Adipose tissue (tissue), 3 donors: ENCODE measurements around the gene SPTBN5. TPM values are rescaled to one million over a fixed set of nuclear protein-coding genes. Genes with fewer than 3 reads are reported as not detected.

Source experiments
- H3K27ac ChIP-seq: one replicate; pipeline ENCODE4 v1.5.1; 2013; ENCODE audit warnings: low read depth, low read length
- WGBS, 3 donors: extraction: QIAGEN DNeasy Blood & Tissue Kit; methylation state at CpG; one replicate each; pipeline ENCODE4 v1.1.7; 2013; 5-methylcytosine and 5-hydroxymethylcytosine counted together
- polyA plus RNA-seq, 3 donors: library from polyadenylated mRNA; stranded (reverse); fragments of 200-250 nt; gene quantifications; one replicate each; pipeline ENCODE4 v1.2.3, GENCODE V29; 2013
- donor health status: healthy with polysubstance abuse.
- donor health status: Bipolar disorder and iron deficiency.
- donor health status: healthy.

The SPTBN5 gene
- polyA plus RNA-seq, 3 donors, result 0.58 to 3.0 (median 1.9) TPM

- no peak overlapping the region for H3K27ac ChIP-seq
- 56 to 68% (median 58%) methylated on average over 13 to 15 of the region's 15 CpGs for WGBS, 3 donors
These were observed 33.6 kb downstream of the SPTBN5 start for GRCh38 chr15:41860049-41860828.

GRCh38 chr15:41858756-41859155, 35.1 kb downstream of the SPTBN5 start:
- whole genome bisulfite sequencing, 3 donors, result 85 to 88% (median 87%) methylated on average over 10 to 15 of the region's 15 CpGs
- H3K27ac ChIP-seq, result no peak overlapping the region

GRCh38 chr15:41857316-41857715, 36.5 kb downstream of the SPTBN5 start:
- WGBS, 3 donors, result 87 to 95% (median 88%) methylated on average over 9 of the region's 9 CpGs
- no peak overlapping the region for H3K27ac ChIP-seq

GRCh38 chr15:41856716-41857115, 37.1 kb downstream of the SPTBN5 start:
- no peak overlapping the region for H3K27ac ChIP-seq
- WGBS, 3 donors, result 89 to 96% (median 94%) methylated on average over 12 of the region's 12 CpGs

- H3K27ac ChIP-seq, result no peak overlapping the region
- 92 to 94% (median 93%) methylated on average over 16 to 17 of the region's 17 CpGs for WGBS, 3 donors
These were observed 37.6 kb downstream of the SPTBN5 start for GRCh38 chr15:41856262-41856661.

GRCh38 chr15:41855261-41855961, 38.4 kb downstream of the SPTBN5 start:
- WGBS, 3 donors, result 79 to 83% (median 82%) methylated on average over 28 to 30 of the region's 30 CpGs

GRCh38 chr15:41854443-41854842, 39.4 kb downstream of the SPTBN5 start:
- H3K27ac ChIP-seq, result no peak overlapping the region
- 73 to 94% (median 89%) methylated on average over 9 of the region's 9 CpGs for WGBS, 3 donors

More at GRCh38 chr15:41855261-41855961, 38.4 kb downstream of the SPTBN5 start:
- no peak overlapping the region for H3K27ac ChIP-seq

- 85 to 88% (median 86%) methylated on average over 10 of the region's 10 CpGs for WGBS, 3 donors
- H3K27ac ChIP-seq, result no peak overlapping the region
These were observed 40.0 kb downstream of the SPTBN5 start for GRCh38 chr15:41853831-41854230.

GRCh38 chr15:41852736-41853590, 40.9 kb downstream of the SPTBN5 start:
- no peak overlapping the region for H3K27ac ChIP-seq
- 75 to 80% (median 78%) methylated on average over 16 to 17 of the region's 17 CpGs for WGBS, 3 donors

- 82 to 83% (median 82%) methylated on average over 8 of the region's 8 CpGs for WGBS, 3 donors
- H3K27ac ChIP-seq, result no peak overlapping the region
These were observed 42.0 kb downstream of the SPTBN5 start for GRCh38 chr15:41851755-41852370.

- H3K27ac ChIP-seq, result no peak overlapping the region
- 33 to 50% (median 42%) methylated on average over 11 of the region's 11 CpGs for WGBS, 3 donors
These were observed 42.7 kb downstream of the SPTBN5 start for GRCh38 chr15:41851167-41851523.

- 66 to 73% (median 72%) methylated on average over 16 of the region's 16 CpGs for WGBS, 3 donors
- H3K27ac ChIP-seq, result no peak overlapping the region
These were observed 43.2 kb downstream of the SPTBN5 start for GRCh38 chr15:41850482-41851166.

GRCh38 chr15:41849861-41850260, 44.0 kb downstream of the SPTBN5 start:
- WGBS, 3 donors, result 38 to 74% (median 70%) methylated on average over 8 of the region's 8 CpGs
- no peak overlapping the region for H3K27ac ChIP-seq

GRCh38 chr15:41849204-41849603, 44.6 kb downstream of the SPTBN5 start:
- H3K27ac ChIP-seq, result no peak overlapping the region

GRCh38 chr15:41848631-41849030, 45.2 kb downstream of the SPTBN5 start:
- no peak overlapping the region for H3K27ac ChIP-seq
- 80 to 84% (median 81%) methylated on average over 10 of the region's 10 CpGs for WGBS, 3 donors

More at GRCh38 chr15:41849204-41849603, 44.6 kb downstream of the SPTBN5 start:
- 77 to 84% (median 83%) methylated on average over 5 to 6 of the region's 6 CpGs for WGBS, 3 donors

GRCh38 chr15:41847981-41848380, 45.9 kb downstream of the SPTBN5 start:
- H3K27ac ChIP-seq, result no peak overlapping the region
- 95 to 96% (median 96%) methylated on average over 9 of the region's 9 CpGs for WGBS, 3 donors

- H3K27ac ChIP-seq, result no peak overlapping the region
- 86 to 96% (median 95%) methylated on average over 13 to 14 of the region's 14 CpGs for WGBS, 3 donors
These were observed 46.6 kb downstream of the SPTBN5 start for GRCh38 chr15:41847206-41847605.

GRCh38 chr15:41844814-41845213, 49.0 kb downstream of the SPTBN5 start:
- 85 to 91% (median 86%) methylated on average over 12 of the region's 12 CpGs for WGBS, 3 donors
- H3K27ac ChIP-seq, result no peak overlapping the region
